IPS DF 6.9 (cell line): ENCODE data around the gene ST6GALNAC2.

Experiments used
- DNase-seq: peaks from one replicate; pipeline ENCODE4 v3.0.0-alpha.2; 2013; ENCODE audit warnings: low read depth, low spot score
- H3K27ac ChIP-seq: one replicate; pipeline ENCODE4 v1.5.1; 2013; ENCODE audit warnings: low read length, control low read depth
- H3K27me3 ChIP-seq: 2 replicates; pipeline ENCODE4 v1.6.1; 2013; ENCODE audit warnings: mild to moderate bottlenecking, low read length; ENCODE audit not compliant: control insufficient read depth, insufficient read depth
- H3K36me3 ChIP-seq: 2 replicates; pipeline ENCODE4 v1.6.1; 2013; ENCODE audit warnings: low read length; ENCODE audit not compliant: control insufficient read depth, insufficient read depth
- H3K4me1 ChIP-seq: 2 replicates; pipeline ENCODE4 v1.6.1; 2013; ENCODE audit warnings: low read length; ENCODE audit not compliant: control insufficient read depth, insufficient read depth
- H3K4me3 ChIP-seq: 2 replicates; pipeline ENCODE4 v1.5.1; 2013; ENCODE audit warnings: mild to moderate bottlenecking, low read length
- H3K9me3 ChIP-seq: 2 replicates; pipeline ENCODE4 v1.6.1; 2013; ENCODE audit warnings: low read length, inconsistent platforms; ENCODE audit not compliant: control insufficient read depth, insufficient read depth
- WGBS: extraction: QIAGEN DNeasy Blood & Tissue Kit; methylation state at CpG from one replicate; pipeline ENCODE4 v1.1.7; 2013; ENCODE audit warnings: mixed read lengths, missing lambda C conversion rate; ENCODE audit not compliant: insufficient read length, insufficient coverage; 5-methylcytosine and 5-hydroxymethylcytosine counted together

The ST6GALNAC2 gene

DNA sequence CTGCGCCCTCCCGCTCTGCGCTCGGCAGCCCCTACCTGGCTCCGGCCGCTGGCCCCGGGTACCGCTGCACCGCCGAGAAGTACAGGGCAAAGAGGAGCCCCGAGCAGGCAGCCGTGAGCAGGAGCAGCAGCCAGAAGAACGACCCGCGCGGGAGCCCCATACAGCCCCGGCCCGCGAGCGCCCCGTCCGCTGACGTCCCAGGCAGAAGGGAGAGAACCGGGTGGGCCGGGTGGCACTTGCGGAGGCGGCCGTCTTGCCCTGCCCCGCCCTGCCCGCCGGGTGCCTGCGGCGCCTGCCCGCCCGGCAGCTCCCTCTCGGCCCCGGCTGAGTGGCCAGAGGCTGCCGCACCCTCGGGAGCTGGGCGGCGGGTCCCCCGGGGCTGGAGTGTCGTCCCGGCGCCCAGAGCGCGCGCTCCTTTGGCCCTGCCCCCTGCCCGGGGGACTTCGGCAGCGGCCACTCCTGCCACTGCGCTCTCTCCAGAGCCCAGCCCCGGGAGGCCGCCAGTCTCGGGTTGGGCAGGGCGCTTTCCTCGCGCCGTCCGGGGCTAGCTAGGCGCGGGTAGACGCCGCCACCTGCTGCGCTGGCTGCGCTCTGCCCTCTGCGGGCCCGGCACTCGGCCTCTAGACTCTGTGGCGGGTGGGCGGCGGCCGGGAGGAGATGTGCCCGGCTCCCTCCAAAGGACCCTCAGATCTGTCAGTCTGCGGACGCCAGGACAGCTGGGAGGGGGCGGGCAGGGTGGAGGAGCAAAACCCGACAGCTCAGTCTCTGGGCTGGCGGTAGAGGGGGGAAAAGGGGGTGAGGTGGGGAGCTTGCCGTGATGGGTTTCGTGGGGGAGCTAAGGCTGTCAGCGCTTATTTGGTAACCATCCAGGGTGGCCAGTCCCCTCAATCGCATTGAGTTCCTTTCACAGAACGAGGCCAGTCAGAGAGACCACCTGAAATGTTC lies at the start of gene ST6GALNAC2:
Gene ST6GALNAC2 (minus strand): TSS at position 212 of the 945 bp plus-strand sequence. CDS start 52 bp downstream, at position 160.
- Histone ChIP-seq H3K36me3 (no peaks in the 10 kb centered on the region), H3K27ac (no peak within 1 kb of the TSS), H3K27me3 (peaks cover 33% of the 10 kb centered on the region), H3K9me3 (no peaks in the 10 kb centered on the region), H3K4me1 (peaks cover 5% of the 10 kb centered on the region; the same call in 1 of the 2 replicates), H3K4me3 (peak within 1 kb of the TSS; percentile 38; the same call in 1 of the 2 replicates)
- no peak for DNase-seq
- no CpG with 5 or more reads among the region's 84 CpGs for WGBS

GRCh38 chr17:76635039-76635438 lies 49.4 kb upstream of the ST6GALNAC2 start:
- Histone ChIP-seq H3K4me1 (no peaks in the 10 kb centered on the region), H3K4me3 (no peak overlapping the region), H3K27me3 (no peaks in the 10 kb centered on the region), H3K9me3 (no peaks in the 10 kb centered on the region), H3K27ac (no peak overlapping the region), H3K36me3 (no peaks in the 10 kb centered on the region)
- WGBS = no CpG with 5 or more reads among the region's 5 CpGs
- no peak for DNase-seq

DNA sequence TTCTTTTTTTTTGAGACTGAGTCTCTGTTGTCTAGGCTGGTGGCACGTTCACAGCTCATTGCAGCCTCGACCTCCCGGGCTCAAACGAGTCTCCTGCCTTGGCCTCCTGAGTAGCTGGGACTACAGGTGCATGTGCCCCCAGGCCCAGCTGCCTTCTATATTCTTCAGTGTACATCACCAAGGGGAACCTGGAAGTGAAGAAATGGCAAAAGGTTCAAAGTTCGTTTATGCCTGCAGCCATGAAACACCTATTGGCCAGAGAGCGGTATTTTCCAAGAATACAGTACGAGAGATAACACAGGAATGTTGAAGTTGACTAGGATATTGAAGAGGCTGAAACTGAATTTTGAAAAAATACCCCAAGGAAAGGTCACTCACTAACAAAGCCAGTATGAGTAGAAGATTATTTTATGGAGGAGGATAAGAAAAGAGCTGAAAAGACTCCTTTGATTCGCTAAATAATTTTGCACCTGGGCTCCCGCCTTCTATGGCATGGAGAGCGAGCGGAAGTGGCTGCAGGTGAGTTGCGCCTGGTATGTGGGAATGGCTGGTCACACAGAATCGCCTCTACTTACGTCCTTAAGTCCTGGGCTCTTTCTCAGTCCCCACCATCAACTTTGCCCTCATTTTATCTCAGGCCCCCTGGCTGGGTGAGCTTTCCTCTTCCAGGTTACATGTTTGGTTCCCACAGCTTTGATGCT lies 48.1 kb upstream of the ST6GALNAC2 start:
- WGBS = no CpG with 5 or more reads among the region's 14 CpGs

GRCh38 chr17:76631821-76632565 lies 46.3 kb upstream of the ST6GALNAC2 start:
- no peaks in the 10 kb centered on the region for H3K36me3 ChIP-seq
- H3K27ac ChIP-seq = no peak overlapping the region
- H3K9me3 ChIP-seq = no peaks in the 10 kb centered on the region
- H3K4me1 ChIP-seq = no peaks in the 10 kb centered on the region
- no peaks in the 10 kb centered on the region for H3K27me3 ChIP-seq
- H3K4me3 ChIP-seq = no peak overlapping the region
- WGBS = no CpG with 5 or more reads among the region's 10 CpGs
- no peak for DNase-seq

More for the DNA sequence above, 48.1 kb upstream of the ST6GALNAC2 start:
- H3K27me3 ChIP-seq = no peaks in the 10 kb centered on the region
- no peaks in the 10 kb centered on the region for H3K4me1 ChIP-seq
- no peaks in the 10 kb centered on the region for H3K36me3 ChIP-seq
- no peak for DNase-seq
- H3K9me3 ChIP-seq = no peaks in the 10 kb centered on the region
- H3K4me3 ChIP-seq = no peak overlapping the region
- H3K27ac ChIP-seq = no peak overlapping the region

- peak; percentile 11 for DNase-seq
- Histone ChIP-seq H3K27ac (no peak overlapping the region), H3K4me3 (no peak overlapping the region), H3K9me3 (no peaks in the 10 kb centered on the region), H3K27me3 (no peaks in the 10 kb centered on the region), H3K4me1 (no peaks in the 10 kb centered on the region), H3K36me3 (no peaks in the 10 kb centered on the region)
- WGBS = no CpG with 5 or more reads among the region's 6 CpGs
Measured at GRCh38 chr17:76630151-76630550, 44.5 kb upstream of the ST6GALNAC2 start.

DNA sequence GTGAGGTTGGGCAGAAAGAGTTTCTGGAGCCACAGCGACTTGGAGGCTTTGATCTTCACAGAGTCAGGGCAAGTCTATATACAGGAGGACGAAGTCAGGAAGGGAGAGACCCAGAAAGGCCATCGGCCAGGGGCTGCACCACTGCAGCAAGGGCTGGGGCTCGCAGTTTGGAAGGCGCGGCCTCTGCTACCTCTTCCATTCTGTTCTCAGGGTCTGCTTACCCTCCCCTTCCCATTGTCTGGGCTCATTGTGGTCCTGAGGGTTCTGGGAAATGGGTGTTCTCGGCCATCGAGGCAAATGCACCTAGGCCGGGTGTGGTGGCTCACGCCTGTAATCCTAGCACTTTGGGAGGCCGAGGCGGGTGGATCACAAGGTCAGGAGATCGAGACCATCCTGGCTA lies 41.9 kb upstream of the ST6GALNAC2 start:
- Histone ChIP-seq H3K27ac (no peak overlapping the region), H3K36me3 (no peaks in the 10 kb centered on the region), H3K4me3 (no peak overlapping the region)

GRCh38 chr17:76626442-76626841 lies 40.8 kb upstream of the ST6GALNAC2 start:
- WGBS = no CpG with 5 or more reads among the region's 11 CpGs
- Histone ChIP-seq H3K27ac (no peak overlapping the region), H3K36me3 (no peaks in the 10 kb centered on the region), H3K27me3 (no peaks in the 10 kb centered on the region), H3K9me3 (no peaks in the 10 kb centered on the region), H3K4me3 (no peak overlapping the region), H3K4me1 (no peaks in the 10 kb centered on the region)
- DNase-seq = no peak

More for the DNA sequence above, 41.9 kb upstream of the ST6GALNAC2 start:
- Histone ChIP-seq H3K27me3 (no peaks in the 10 kb centered on the region), H3K9me3 (no peaks in the 10 kb centered on the region), H3K4me1 (no peaks in the 10 kb centered on the region)
- WGBS = no CpG with 5 or more reads among the region's 13 CpGs
- DNase-seq = no peak

- Histone ChIP-seq H3K9me3 (no peaks in the 10 kb centered on the region), H3K36me3 (no peaks in the 10 kb centered on the region), H3K4me3 (no peak overlapping the region), H3K4me1 (no peaks in the 10 kb centered on the region), H3K27me3 (no peaks in the 10 kb centered on the region), H3K27ac (no peak overlapping the region)
- DNase-seq = no peak
- WGBS = no CpG with 5 or more reads among the region's 6 CpGs
Measured at GRCh38 chr17:76625496-76625895, 39.8 kb upstream of the ST6GALNAC2 start.

- Histone ChIP-seq H3K36me3 (no peaks in the 10 kb centered on the region), H3K27me3 (no peaks in the 10 kb centered on the region), H3K27ac (no peak overlapping the region), H3K9me3 (no peaks in the 10 kb centered on the region), H3K4me3 (no peak overlapping the region), H3K4me1 (no peaks in the 10 kb centered on the region)
- no CpG with 5 or more reads among the region's 18 CpGs for WGBS
- DNase-seq = no peak
Measured at GRCh38 chr17:76623271-76624146, 37.8 kb upstream of the ST6GALNAC2 start.
